DOHH2 (cell line): ENCODE results near the gene ARHGAP22.

Experiments used
- CTCF ChIP-seq: fragments of 200-600 bp; sonication (generic); IDR thresholded peaks from one replicate; pipeline ENCODE4 v1.5.1; 2014; ENCODE audit warnings: antibody characterized with exemption, mild to moderate bottlenecking, low read depth, low read length; ENCODE audit not compliant: poor library complexity, severe bottlenecking
- EZH2phosphoT487 ChIP-seq: fragments of 200-600 bp; sonication (generic); IDR thresholded peaks from 2 replicates; pipeline ENCODE4 v1.6.1; 2017; ENCODE audit warnings: borderline replicate concordance, mild to moderate bottlenecking, antibody characterized with exemption, low read length, moderate library complexity, mixed read lengths

GRCh38 chr10:48509974-48510692 is 94.7 kb downstream of the ARHGAP22 start:
- TF ChIP-seq CTCF (peak; percentile 45), EZH2phosphoT487 (no peak)
